Hepatocyte (in vitro differentiated cells): ENCODE data around the gene TMED6. TPM values are rescaled to one million over a fixed set of nuclear protein-coding genes. Genes with fewer than 3 reads are reported as not detected.

Experiments used
- DNase-seq: peaks from one replicate; pipeline ENCODE4 v3.0.0-alpha.2; 2016; ENCODE audit warnings: low spot score
- H2AFZ ChIP-seq: fragments of 200-600 bp; sonication (generic); 2 replicates; pipeline ENCODE4 v1.6.0; 2016; ENCODE audit warnings: antibody characterized with exemption, mild to moderate bottlenecking
- H3K27ac ChIP-seq: fragments of 200-600 bp; sonication (generic); 2 replicates; pipeline ENCODE4 v1.5.1; 2016; ENCODE audit warnings: mild to moderate bottlenecking
- H3K27me3 ChIP-seq: fragments of 200-600 bp; sonication (generic); 2 replicates; pipeline ENCODE4 v1.6.1; 2016
- H3K36me3 ChIP-seq: fragments of 200-600 bp; sonication (generic); replicated peaks from 2 replicates; pipeline ENCODE4 v1.5.1; 2016; ENCODE audit warnings: low read depth; ENCODE audit not compliant: insufficient read depth
- H3K4me1 ChIP-seq: fragments of 200-600 bp; sonication (generic); 2 replicates; pipeline ENCODE4 v1.5.1; 2016; ENCODE audit warnings: mild to moderate bottlenecking, moderate library complexity; ENCODE audit not compliant: insufficient read depth
- H3K4me2 ChIP-seq: fragments of 200-600 bp; sonication (generic); 2 replicates; pipeline ENCODE4 v1.6.0; 2016
- H3K4me3 ChIP-seq: fragments of 200-600 bp; sonication (generic); 2 replicates; pipeline ENCODE4 v1.5.1; 2016; ENCODE audit warnings: mild to moderate bottlenecking
- H3K79me2 ChIP-seq: fragments of 200-600 bp; sonication (generic); 2 replicates; pipeline ENCODE4 v1.6.0; 2017; ENCODE audit warnings: mild to moderate bottlenecking
- H3K9me2 ChIP-seq: fragments of 200-600 bp; sonication (generic); replicated peaks from 2 replicates; pipeline ENCODE4 v1.6.0; 2017; ENCODE audit warnings: mild to moderate bottlenecking; ENCODE audit not compliant: insufficient read depth
- H3K9me3 ChIP-seq: fragments of 200-600 bp; sonication (generic); 2 replicates; pipeline ENCODE4 v1.5.1; 2016; ENCODE audit warnings: low read depth, mild to moderate bottlenecking
- H4K20me1 ChIP-seq: fragments of 200-600 bp; sonication (generic); 2 replicates; pipeline ENCODE4 v1.6.0; 2016; ENCODE audit warnings: mild to moderate bottlenecking; ENCODE audit not compliant: insufficient read depth, poor library complexity, severe bottlenecking
- CTCF ChIP-seq: fragments of 200-600 bp; sonication (generic); IDR thresholded peaks from 2 replicates; pipeline ENCODE4 v1.5.1; 2016; ENCODE audit warnings: antibody characterized with exemption, mild to moderate bottlenecking; ENCODE audit not compliant: poor library complexity
- EZH2 ChIP-seq: fragments of 200-600 bp; sonication (generic); IDR thresholded peaks from 2 replicates; pipeline ENCODE4 v1.6.1; 2016; ENCODE audit warnings: antibody characterized with exemption, mild to moderate bottlenecking, borderline replicate concordance
- EZH2phosphoT487 ChIP-seq: fragments of 200-600 bp; sonication (generic); IDR thresholded peaks from one replicate; pipeline ENCODE4 v1.6.1; 2018; ENCODE audit warnings: antibody characterized with exemption, mild to moderate bottlenecking, low read depth, moderate library complexity; ENCODE audit not compliant: unreplicated experiment, severe bottlenecking
- WGBS: methylation state at CpG from one replicate; pipeline ENCODE4 v1.1.6; 2016; ENCODE audit warnings: low lambda C conversion rate; ENCODE audit errors: missing lambda C conversion rate; 5-methylcytosine and 5-hydroxymethylcytosine counted together
- polyA plus RNA-seq: library from polyadenylated mRNA; unstranded; fragments of >200 nt; fragmentation: Nextera tagmentation; extraction: Ambion mirVana; gene quantifications from 2 replicates; pipeline ENCODE4 v1.2.1, GENCODE V29; 2016
- total RNA-seq: library from RNA; depleted of rRNA; stranded (reverse); fragments of >200 nt; gene quantifications from 2 replicates; pipeline ENCODE4 v1.2.3, GENCODE V29; 2014

Gene TMED6
- total and polyA plus RNA-seq, 2 experiments from 2014 or later: 1.9 to 4.3 TPM

GRCh38 chr16:69307091-69307490 lies 44.5 kb downstream of the TMED6 start:
- Histone ChIP-seq H3K36me3 (no peaks in the 10 kb centered on the region), H3K27ac (no peak overlapping the region), H2AFZ (no peak overlapping the region), H3K79me2 (peaks cover 5% of the 10 kb centered on the region), H3K4me1 (peaks cover under 1% of the 10 kb centered on the region), H3K4me3 (no peak overlapping the region), H4K20me1 (peaks cover 3% of the 10 kb centered on the region), H3K27me3 (no peaks in the 10 kb centered on the region), H3K4me2 (no peak overlapping the region), H3K9me3 (no peaks in the 10 kb centered on the region), H3K9me2 (no peaks in the 10 kb centered on the region)
- 64% methylated on average over 1 of the region's 1 CpG for WGBS
- no peak for DNase-seq
- no peak for TF ChIP-seq EZH2phosphoT487

- no peak overlapping the region for H3K4me3 ChIP-seq
- H3K4me2 ChIP-seq: no peak overlapping the region
- H3K36me3 ChIP-seq: no peaks in the 10 kb centered on the region
- WGBS: 79% methylated on average over 1 of the region's 1 CpG
- H4K20me1 ChIP-seq: no peaks in the 10 kb centered on the region
- H3K9me3 ChIP-seq: no peaks in the 10 kb centered on the region
- H3K79me2 ChIP-seq: no peaks in the 10 kb centered on the region
- H3K4me1 ChIP-seq: no peaks in the 10 kb centered on the region
- H3K27me3 ChIP-seq: no peaks in the 10 kb centered on the region
- TF ChIP-seq CTCF (no peak), EZH2phosphoT487 (no peak), EZH2 (no peak)
- no peaks in the 10 kb centered on the region for H3K9me2 ChIP-seq
- H2AFZ ChIP-seq: no peak overlapping the region
- H3K27ac ChIP-seq: no peak overlapping the region
- no peak for DNase-seq
These were observed 45.6 kb downstream of the TMED6 start for GRCh38 chr16:69306031-69306430.

- H2AFZ ChIP-seq: no peak overlapping the region
- 94% methylated on average over 4 of the region's 4 CpGs for WGBS
- H3K9me3 ChIP-seq: no peaks in the 10 kb centered on the region
- no peaks in the 10 kb centered on the region for H3K79me2 ChIP-seq
- H3K27ac ChIP-seq: no peak overlapping the region
- H3K36me3 ChIP-seq: no peaks in the 10 kb centered on the region
- DNase-seq: no peak
- no peak for TF ChIP-seq EZH2phosphoT487
- TF ChIP-seq EZH2: no peak
- TF ChIP-seq CTCF: no peak
- no peaks in the 10 kb centered on the region for H3K9me2 ChIP-seq
- H4K20me1 ChIP-seq: no peaks in the 10 kb centered on the region
- H3K4me3 ChIP-seq: no peak overlapping the region
- H3K4me2 ChIP-seq: no peak overlapping the region
- H3K4me1 ChIP-seq: no peaks in the 10 kb centered on the region
- no peaks in the 10 kb centered on the region for H3K27me3 ChIP-seq
These were observed 49.3 kb downstream of the TMED6 start for GRCh38 chr16:69302301-69302700.

- no peaks in the 10 kb centered on the region for H3K27me3 ChIP-seq
- no peak for DNase-seq
- no peaks in the 10 kb centered on the region for H3K9me2 ChIP-seq
- no peak overlapping the region for H3K27ac ChIP-seq
- H4K20me1 ChIP-seq: no peaks in the 10 kb centered on the region
- no peak overlapping the region for H2AFZ ChIP-seq
- 93% methylated on average over 4 of the region's 4 CpGs for WGBS
- no peaks in the 10 kb centered on the region for H3K9me3 ChIP-seq
- no peaks in the 10 kb centered on the region for H3K36me3 ChIP-seq
- no peak overlapping the region for H3K4me3 ChIP-seq
- H3K79me2 ChIP-seq: no peaks in the 10 kb centered on the region
- no peaks in the 10 kb centered on the region for H3K4me1 ChIP-seq
- H3K4me2 ChIP-seq: no peak overlapping the region
- TF ChIP-seq CTCF (no peak), EZH2phosphoT487 (no peak), EZH2 (no peak)
These were observed 49.7 kb downstream of the TMED6 start for GRCh38 chr16:69301861-69302260.
